Lung (tissue), 12 donors: Measurements from ENCODE around the gene PHLPP1. TPM values are rescaled to one million over a fixed set of nuclear protein-coding genes. Genes with fewer than 3 reads are reported as not detected.

ENCODE experiments used
- ATAC-seq: fragments of 200-7000 bp; cut with Tn5 transposase; one replicate; pipeline ENCODE4 v1.9.1; 2020; ENCODE audit warnings: moderate number of reproducible peaks; ENCODE audit not compliant: insufficient read depth, low FRiP score
- DNase-seq, 3 donors: peaks; one replicate each; pipeline ENCODE4 v3.0.0-alpha.2; 2013 to 2017
- H3K27ac ChIP-seq, 2 donors: one replicate each; pipeline ENCODE4 v1.5.1; 2013; ENCODE audit warnings: mild to moderate bottlenecking in 2 of 2, moderate library complexity in 2 of 2, control low read depth in 1 of 2, inconsistent platforms in 1 of 2, low read depth in 1 of 2, low read length in 1 of 2
- H3K27me3 ChIP-seq, 3 donors: one replicate each; pipeline ENCODE4 v1.5.1; 2013; ENCODE audit warnings: low read length in 2 of 3; ENCODE audit not compliant: control insufficient read depth in 3 of 3, insufficient read depth in 3 of 3
- H3K36me3 ChIP-seq, 4 donors: one replicate each; pipeline ENCODE4 v1.5.1; 2013; ENCODE audit warnings: low read length in 4 of 4, mild to moderate bottlenecking in 1 of 4, moderate library complexity in 1 of 4; ENCODE audit not compliant: control insufficient read depth in 4 of 4, insufficient read depth in 4 of 4
- H3K4me1 ChIP-seq, 5 donors: one replicate each; pipeline ENCODE4 v1.5.1; 2013; ENCODE audit warnings: low read length in 5 of 5, mild to moderate bottlenecking in 2 of 5, moderate library complexity in 1 of 5; ENCODE audit not compliant: control insufficient read depth in 5 of 5, insufficient read depth in 5 of 5
- H3K4me3 ChIP-seq: one replicate; pipeline ENCODE4 v1.5.1; 2013; ENCODE audit warnings: mild to moderate bottlenecking, control low read depth, moderate library complexity
- H3K9ac ChIP-seq, 2 donors: one replicate each; pipeline ENCODE4 v1.5.1; 2013; ENCODE audit warnings: low read length in 2 of 2, control low read depth in 1 of 2; ENCODE audit not compliant: insufficient read depth in 1 of 2
- H3K9me3 ChIP-seq, 4 donors: one replicate each; pipeline ENCODE4 v1.5.1; 2013; ENCODE audit warnings: low read length in 3 of 4, mild to moderate bottlenecking in 1 of 4, moderate library complexity in 1 of 4; ENCODE audit not compliant: control insufficient read depth in 4 of 4, insufficient read depth in 3 of 4
- WGBS, 2 donors: extraction: QIAGEN DNeasy Blood & Tissue Kit; methylation state at CpG; one replicate each; pipeline ENCODE4 v1.1.7; 2013; 5-methylcytosine and 5-hydroxymethylcytosine counted together
- polyA plus RNA-seq, 2 donors: library from polyadenylated mRNA; stranded (reverse); fragments of 200-250 nt; gene quantifications; one replicate each; pipeline ENCODE4 v1.2.1, GENCODE V29; 2013
- total RNA-seq, 2 donors: library from RNA; depleted of rRNA in 1 of 2; stranded (reverse); fragments of >200 nt in 1 of 2; gene quantifications; one replicate each; pipeline ENCODE4 v1.2.1, GENCODE V29; 2014 to 2021
- TF ChIP-seq, protein P1 (sequence below): IDR thresholded peaks from 2 replicates; pipeline ENCODE4 v1.5.1; 2012; ENCODE audit warnings: mild to moderate bottlenecking; ENCODE audit errors: control extremely low read depth, extremely low read depth
- donor health status: control.
- donor health status: control.
- donor health status: Bipolar disorder and iron deficiency.
- donor health status: healthy.
- donor health status: DM: yes; HTN: yes; CAD: no.

PHLPP1 gene
- total and polyA plus RNA-seq, 4 donors = 2.3 to 29.2 (median 7.9) TPM

DNA sequence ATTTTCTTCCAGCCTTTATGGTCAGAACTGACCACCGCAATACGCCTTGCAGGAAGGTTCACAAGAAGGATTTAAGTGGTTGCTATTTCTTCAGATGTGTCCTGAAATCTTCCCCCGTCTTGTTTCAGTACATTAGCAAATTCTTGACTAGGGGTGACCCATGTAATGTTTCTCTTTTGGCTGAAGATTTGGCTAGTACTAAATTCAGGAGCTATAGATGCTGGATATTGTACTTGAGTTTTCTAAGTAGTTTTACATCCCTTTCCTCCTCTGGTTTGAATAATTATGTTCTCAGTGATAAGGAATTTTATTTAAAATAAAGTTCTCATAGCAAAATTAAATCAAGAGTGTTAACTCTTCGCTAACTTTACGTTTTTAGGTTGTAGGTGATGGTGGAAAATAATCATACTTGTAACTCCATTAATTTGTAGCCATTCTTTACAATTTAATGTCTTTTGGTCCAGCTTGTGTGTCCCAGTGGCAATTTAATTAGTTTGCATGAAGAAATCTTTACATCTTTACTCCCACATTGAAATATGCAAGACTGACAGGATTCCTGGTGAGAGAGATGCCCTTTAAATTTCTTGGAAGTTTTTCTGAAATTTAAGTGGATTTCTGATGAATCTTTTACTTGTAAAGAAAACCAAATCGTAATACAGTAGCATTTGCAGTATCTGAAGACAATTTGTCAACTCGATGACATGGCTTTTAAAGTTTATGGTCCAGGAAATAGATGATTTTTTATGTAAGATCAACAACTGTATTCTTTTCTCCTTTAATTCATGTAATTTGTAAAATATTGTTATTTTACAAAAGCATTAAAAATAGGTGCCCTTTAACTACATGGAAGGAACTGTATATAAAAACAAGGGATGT lies 2.8 kb downstream of the PHLPP1 start:
- H3K27ac ChIP-seq = no peak overlapping the region
- H3K9ac ChIP-seq = peak overlapping the region in 1 of 2 donors; percentile 78
- DNase-seq (peak in 2 of 3 donors; percentile 25 to 37), ATAC-seq (no peak)
- no peaks in the 10 kb centered on the region for H3K27me3 ChIP-seq
- peaks cover 0 to 2% (median 0%) of the 10 kb centered on the region in 4 donors for H3K9me3 ChIP-seq
- TF ChIP-seq, protein P1, sequence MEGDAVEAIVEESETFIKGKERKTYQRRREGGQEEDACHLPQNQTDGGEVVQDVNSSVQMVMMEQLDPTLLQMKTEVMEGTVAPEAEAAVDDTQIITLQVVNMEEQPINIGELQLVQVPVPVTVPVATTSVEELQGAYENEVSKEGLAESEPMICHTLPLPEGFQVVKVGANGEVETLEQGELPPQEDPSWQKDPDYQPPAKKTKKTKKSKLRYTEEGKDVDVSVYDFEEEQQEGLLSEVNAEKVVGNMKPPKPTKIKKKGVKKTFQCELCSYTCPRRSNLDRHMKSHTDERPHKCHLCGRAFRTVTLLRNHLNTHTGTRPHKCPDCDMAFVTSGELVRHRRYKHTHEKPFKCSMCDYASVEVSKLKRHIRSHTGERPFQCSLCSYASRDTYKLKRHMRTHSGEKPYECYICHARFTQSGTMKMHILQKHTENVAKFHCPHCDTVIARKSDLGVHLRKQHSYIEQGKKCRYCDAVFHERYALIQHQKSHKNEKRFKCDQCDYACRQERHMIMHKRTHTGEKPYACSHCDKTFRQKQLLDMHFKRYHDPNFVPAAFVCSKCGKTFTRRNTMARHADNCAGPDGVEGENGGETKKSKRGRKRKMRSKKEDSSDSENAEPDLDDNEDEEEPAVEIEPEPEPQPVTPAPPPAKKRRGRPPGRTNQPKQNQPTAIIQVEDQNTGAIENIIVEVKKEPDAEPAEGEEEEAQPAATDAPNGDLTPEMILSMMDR = no peak
- peaks cover 0 to 23% (median 9%) of the 10 kb centered on the region in 5 donors for H3K4me1 ChIP-seq
- no peak overlapping the region for H3K4me3 ChIP-seq
- no peaks in the 10 kb centered on the region for H3K36me3 ChIP-seq
- 26 to 46% methylated on average over 7 of the region's 7 CpGs for WGBS, 2 donors

DNA sequence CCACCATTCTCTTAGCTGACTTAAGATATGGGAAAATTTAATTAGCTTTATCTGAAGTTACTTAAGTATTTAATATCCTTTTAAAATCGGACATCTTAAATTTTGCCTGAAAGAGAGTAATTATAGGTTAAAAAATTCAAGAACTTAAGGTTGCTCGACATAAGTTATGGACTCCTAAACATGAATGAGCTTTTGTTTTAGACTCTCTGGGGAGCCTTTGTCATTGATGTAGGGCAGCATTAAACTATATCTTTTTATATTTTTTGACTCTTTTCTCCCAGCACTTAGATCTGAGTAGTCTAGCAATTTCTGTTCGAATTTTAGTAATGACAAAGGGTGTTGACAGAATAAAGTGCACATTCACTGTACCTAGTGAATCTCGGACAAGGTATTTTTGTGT lies 4.7 kb downstream of the PHLPP1 start:
- 59 to 61% methylated on average over 4 of the region's 4 CpGs for WGBS, 2 donors
- ATAC-seq (no peak), DNase-seq (no peak)
- no peak overlapping the region for H3K4me3 ChIP-seq
- no peak overlapping the region for H3K9ac ChIP-seq
- peaks cover 0 to 2% (median 0%) of the 10 kb centered on the region in 4 donors for H3K9me3 ChIP-seq
- peaks cover 0 to 26% (median 9%) of the 10 kb centered on the region in 5 donors for H3K4me1 ChIP-seq
- no peaks in the 10 kb centered on the region for H3K27me3 ChIP-seq
- H3K27ac ChIP-seq = no peak overlapping the region
- H3K36me3 ChIP-seq = no peaks in the 10 kb centered on the region
- TF ChIP-seq, protein P1 = no peak

DNA sequence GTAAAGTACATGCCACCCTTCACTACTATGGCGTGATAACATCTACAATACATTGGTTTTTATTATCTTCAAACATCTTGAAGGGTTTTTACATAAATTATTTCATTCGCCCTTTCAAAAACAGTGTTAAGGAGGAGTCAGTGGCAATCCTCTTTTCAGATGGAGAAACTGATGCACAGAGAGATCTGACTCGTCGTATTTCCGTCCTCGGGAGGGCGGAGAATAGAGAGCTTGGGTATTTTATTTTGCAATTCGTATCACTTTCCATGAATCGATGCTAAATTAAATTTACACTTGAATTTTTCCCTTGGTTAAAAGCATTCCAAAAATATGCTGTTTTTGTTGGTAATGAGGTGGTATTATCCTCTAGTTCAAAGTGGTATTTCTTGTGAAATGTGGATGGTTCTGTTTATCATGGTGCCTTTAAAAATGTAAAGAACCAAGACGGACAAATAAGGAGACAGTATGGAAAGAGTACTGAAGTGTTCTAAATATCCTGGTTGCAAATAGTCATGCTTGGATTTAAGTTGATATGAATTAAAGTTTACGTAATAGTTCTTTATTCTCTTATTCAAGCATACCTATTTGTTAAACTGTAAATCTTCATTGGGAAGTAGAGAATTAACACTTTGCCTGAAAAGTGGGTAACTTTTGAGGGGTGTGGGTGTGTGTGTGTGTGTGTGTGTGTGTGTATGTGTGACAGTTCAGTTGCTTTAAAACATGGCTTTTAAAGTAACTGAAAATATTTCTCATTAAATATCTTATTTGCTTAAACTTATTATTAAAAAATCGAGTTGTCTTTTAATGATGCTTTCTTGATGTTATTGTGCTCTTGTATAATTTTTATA lies 5.6 kb downstream of the PHLPP1 start:
- Histone ChIP-seq H3K9ac (no peak overlapping the region), H3K4me3 (no peak overlapping the region), H3K36me3 (no peaks in the 10 kb centered on the region), H3K4me1 (peaks cover 0 to 26% (median 10%) of the 10 kb centered on the region in 5 donors), H3K27ac (no peak overlapping the region), H3K27me3 (no peaks in the 10 kb centered on the region), H3K9me3 (peaks cover 0 to 2% (median 0%) of the 10 kb centered on the region in 4 donors)
- ATAC-seq (no peak), DNase-seq (no peak)
- TF ChIP-seq, protein P1 = no peak
- 90 to 91% methylated on average over 12 of the region's 12 CpGs for WGBS, 2 donors
